GM12878 (cell line): ENCODE results near the gene TXNRD1. TPM values are rescaled to one million over a fixed set of nuclear protein-coding genes. Genes with fewer than 3 reads are reported as not detected.

Source experiments
- ATAC-seq: fragments of 200-7000 bp; cut with Tn5 transposase; 3 replicates; pipeline ENCODE4 v1.9.1; 2020; ENCODE audit warnings: mild to moderate bottlenecking, moderate library complexity
- BruUV-seq: library from RNA; stranded (reverse); fragments of 400-500 nt; replicated peaks from 2 replicates; lab custom pipeline; 2021; lab: Mats Ljungman, UMichigan
- CTCF ChIA-PET: fragments of 300-600 bp; sonication (Branson Sonifier 250); formaldehyde crosslinking; extraction: SDS; loops from one replicate; lab custom pipeline; 2021; ENCODE audit warnings: inconsistent platforms; lab: Yijun Ruan, JAX
- POLR2A ChIA-PET: fragments of 350-600 bp; formaldehyde crosslinking; extraction: SDS; loops from one replicate; lab custom pipeline; 2021; ENCODE audit warnings: inconsistent platforms; lab: Charles Lee
- RAD21 ChIA-PET: fragments of 300-600 bp; sonication (Branson Sonifier 250); formaldehyde crosslinking; loops from one replicate; lab custom pipeline; 2023; ENCODE audit warnings: antibody characterized with exemption; ENCODE audit not compliant: unreplicated experiment; lab: Charles Lee
- SMC1A ChIA-PET: fragments of 300-600 bp; sonication (Branson Sonifier 250); formaldehyde crosslinking; loops from one replicate; lab custom pipeline; 2023; ENCODE audit not compliant: unreplicated experiment, uncharacterized antibody; lab: Charles Lee
- DNase-seq: peaks from one replicate; pipeline ENCODE4 v3.0.0-alpha.2; 2011; ENCODE audit warnings: low read depth, low spot score
- FAIRE-seq: peaks from 3 replicates; lab custom pipeline; 2011; peaks lifted over from hg19 to GRCh38; lab: Jason Lieb, UNC
- H2AFZ ChIP-seq: 2 replicates; pipeline ENCODE4 v1.6.0; 2011; ENCODE audit warnings: low read depth, low read length, control low read depth; ENCODE audit not compliant: control insufficient read depth
- H3K27ac ChIP-seq: 2 replicates; pipeline ENCODE4 v1.5.1; 2011; ENCODE audit warnings: control low read depth; ENCODE audit not compliant: control insufficient read depth, insufficient read depth
- H3K27me3 ChIP-seq, 2 experiments: replicated peaks in 1 of 2; 2 replicates each; pipeline versions ENCODE4 v1.6.0 to v1.6.1; 2011; ENCODE audit warnings: low read length in 1 of 2; ENCODE audit not compliant: control insufficient read depth in 2 of 2, insufficient read depth in 2 of 2
- H3K36me3 ChIP-seq, 2 experiments: 2 replicates each; pipeline ENCODE4 v1.5.1; 2011; ENCODE audit warnings: low read length in 1 of 2; ENCODE audit not compliant: control insufficient read depth in 2 of 2, insufficient read depth in 2 of 2
- H3K4me1 ChIP-seq: 2 replicates; pipeline ENCODE4 v1.6.1; 2011; ENCODE audit warnings: mild to moderate bottlenecking, low read length, moderate library complexity, mixed read lengths; ENCODE audit not compliant: control insufficient read depth, insufficient read depth
- H3K4me2 ChIP-seq: 2 replicates; pipeline ENCODE4 v1.6.0; 2011; ENCODE audit warnings: control low read depth; ENCODE audit not compliant: control insufficient read depth, insufficient read depth
- H3K4me3 ChIP-seq: fragments of 200-600 bp; sonication (generic); 2 replicates; pipeline ENCODE4 v1.5.1; 2016
- H3K79me2 ChIP-seq: 2 replicates; pipeline ENCODE4 v1.6.0; 2011; ENCODE audit warnings: low read length; ENCODE audit not compliant: control insufficient read depth, insufficient read depth
- H3K9ac ChIP-seq: 2 replicates; pipeline ENCODE4 v1.8.0; 2011; ENCODE audit warnings: low read length, control low read depth, mixed read lengths; ENCODE audit not compliant: control insufficient read depth, insufficient read depth
- H3K9me3 ChIP-seq: replicated peaks from 3 replicates; pipeline ENCODE4 v1.5.1; 2011; ENCODE audit warnings: mild to moderate bottlenecking, low read length; ENCODE audit not compliant: control insufficient read depth, insufficient read depth
- H4K20me1 ChIP-seq: 2 replicates; pipeline ENCODE4 v1.6.0; 2011; ENCODE audit not compliant: control insufficient read depth, insufficient read depth
- ASH2L ChIP-seq: fragments of 300-600, 200-600 bp; sonication (generic); IDR thresholded peaks from 2 replicates; pipeline ENCODE4 v1.6.1; 2017; ENCODE audit warnings: low read depth, mild to moderate bottlenecking, borderline replicate concordance
- BRCA1 ChIP-seq: IDR thresholded peaks from 2 replicates; pipeline ENCODE4 v1.6.1; 2011; ENCODE audit warnings: low read depth, low read length, improper control_type of control experiment
- CREM ChIP-seq: IDR thresholded peaks from 2 replicates; pipeline ENCODE4 v1.6.1; 2014; ENCODE audit warnings: antibody characterized with exemption, low read depth
- GABPA ChIP-seq: IDR thresholded peaks from 2 replicates; pipeline ENCODE4 v1.6.1; 2014; ENCODE audit warnings: antibody characterized with exemption, low read depth, mild to moderate bottlenecking, inconsistent platforms
- GATAD2B ChIP-seq: fragments of 450-650 bp; conservative IDR thresholded peaks from 2 replicates; pipeline ENCODE4 v1.6.1; 2017; ENCODE audit warnings: low read depth, mild to moderate bottlenecking, moderate library complexity
- IKZF2 ChIP-seq, 2 experiments: fragments of 450-650 bp; IDR thresholded peaks; 2 replicates each; pipeline ENCODE4 v1.6.1; 2017; ENCODE audit warnings: mild to moderate bottlenecking in 2 of 2, moderate library complexity in 2 of 2
- LARP7 ChIP-seq: fragments of 450-650 bp; IDR thresholded peaks from 2 replicates; pipeline ENCODE4 v1.6.1; 2017; ENCODE audit warnings: mild to moderate bottlenecking
- MEF2A ChIP-seq: IDR thresholded peaks from 2 replicates; pipeline ENCODE4 v1.6.1; 2011; ENCODE audit warnings: low read depth, mild to moderate bottlenecking, low read length, moderate library complexity; ENCODE audit not compliant: insufficient read depth
- MTA2 ChIP-seq: fragments of 450-650 bp; IDR thresholded peaks from 2 replicates; pipeline ENCODE4 v1.6.1; 2016; ENCODE audit warnings: low read depth, mild to moderate bottlenecking, moderate library complexity
- MTA3 ChIP-seq: IDR thresholded peaks from 2 replicates; pipeline ENCODE4 v1.6.1; 2012; ENCODE audit warnings: low read length, inconsistent platforms, borderline replicate concordance
- NBN ChIP-seq: fragments of 450-650 bp; IDR thresholded peaks from 2 replicates; pipeline ENCODE4 v1.6.1; 2016
- NFYB ChIP-seq: IDR thresholded peaks from 2 replicates; pipeline ENCODE4 v1.6.1; 2011; ENCODE audit warnings: low read depth, mild to moderate bottlenecking, low read length, improper control_type of control experiment, moderate library complexity; ENCODE audit not compliant: insufficient read depth
- RELA ChIP-seq: fragments of 450-650 bp; IDR thresholded peaks from 2 replicates; pipeline ENCODE4 v1.8.0; 2014; ENCODE audit warnings: borderline replicate concordance; ENCODE audit not compliant: partially characterized antibody
- SMC3 ChIP-seq: IDR thresholded peaks from 2 replicates; pipeline ENCODE4 v1.6.1; 2011; ENCODE audit warnings: low read length, improper control_type of control experiment, borderline replicate concordance
- WGBS: methylation state at CpG from one replicate; pipeline ENCODE4 v1.1.6; 2016; ENCODE audit warnings: low lambda C conversion rate; ENCODE audit not compliant: insufficient replicate concordance, insufficient coverage; ENCODE audit errors: missing lambda C conversion rate; 5-methylcytosine and 5-hydroxymethylcytosine counted together
- in situ Hi-C: fragments of 300-500 bp; cut with MboI; formaldehyde crosslinking; loops from 9 replicates; pipeline ENCODE4 v1.14.3; 2018; ENCODE audit warnings: mixed read lengths
- intact Hi-C: fragments of 100-400 bp; cut with micrococcal nuclease; formaldehyde crosslinking; loops from one replicate; pipeline ENCODE4 v1.14.2; 2022; ENCODE audit not compliant: unreplicated experiment
- polyA plus RNA-seq, 11 experiments: library from polyadenylated mRNA; depleted of rRNA in 4 of 11; unstranded in 6 of 11; stranded (reverse) in 5 of 11; fragments of >200 nt; fragmentation: Nextera tagmentation in 4 of 11; fragmentation: Illumina TruSeq in 1 of 11; extraction: Ambion mirVana in 4 of 11; extraction: Trizol in 1 of 11; gene quantifications; 1 replicate in 1 of 11; 2 replicates in 10 of 11; pipeline versions ENCODE4 v1.2.1 to v1.2.3, GENCODE V29; 2011 to 2016; ENCODE audit warnings: inconsistent platforms in 2 of 11, missing spikeins in 2 of 11, low read depth in 1 of 11
- total RNA-seq, 4 experiments: library from RNA; depleted of rRNA in 3 of 4; stranded (reverse); fragments of >200 nt in 3 of 4; fragmentation: Illumina TruSeq in 1 of 4; extraction: Trizol in 1 of 4; gene quantifications; 2 replicates each; pipeline versions ENCODE4 v1.2.1 to v1.2.3, GENCODE V29; 2013 to 2021
- TF ChIP-seq, protein P1 (sequence below): fragments of 450-650 bp; formaldehyde crosslinking; IDR thresholded peaks from 2 replicates; pipeline ENCODE4 v1.4.0; 2022; ENCODE audit warnings: mild to moderate bottlenecking, moderate library complexity
- TF ChIP-seq, protein P2 (sequence below): fragments of 450-650 bp; IDR thresholded peaks from 2 replicates; pipeline ENCODE4 v1.6.1; 2017; ENCODE audit warnings: mild to moderate bottlenecking

Gene TXNRD1
- total and polyA plus RNA-seq, 10 of the 15 experiments (the other 5 are each of a cell fraction or from before 2014, with no cell fraction given), result 52.6 to 84.6 (median 67.8) TPM

DNA sequence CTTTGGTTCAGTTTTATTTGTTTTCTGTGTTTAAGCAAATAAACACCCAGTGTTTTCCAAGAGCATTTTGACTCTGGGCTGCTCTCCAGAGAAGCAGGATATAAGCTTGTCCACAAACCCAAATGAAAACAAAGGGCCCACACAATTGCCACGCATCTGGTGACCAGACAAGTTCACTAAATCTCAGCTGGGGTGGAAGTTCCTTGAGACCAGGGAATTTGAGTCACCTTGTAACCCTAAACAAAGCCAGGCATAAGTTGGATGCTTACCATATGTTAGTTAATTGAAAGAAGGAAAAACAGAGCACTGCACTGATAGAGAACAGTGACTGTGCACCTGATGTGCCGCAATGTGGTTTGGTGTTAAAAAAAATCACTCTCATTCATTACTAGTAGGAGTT lies 1.6 kb upstream of the TXNRD1 start:
- Histone ChIP-seq H3K79me2 (no peaks in the 10 kb centered on the region), H3K4me3 (no peak overlapping the region), H3K27ac (no peak overlapping the region), H3K9ac (no peak overlapping the region), H3K27me3 (no peaks in the 10 kb centered on the region), H3K9me3 (no peaks in the 10 kb centered on the region), H3K4me1 (no peaks in the 10 kb centered on the region), H3K36me3 (no peaks in the 10 kb centered on the region), H4K20me1 (no peaks in the 10 kb centered on the region), H2AFZ (no peak overlapping the region), H3K4me2 (no peak overlapping the region)
- ChIA-PET POLR2A (interaction anchor here (0.7 kb wide), 1 partner anchor 165 kb away, joined by 6 read pairs; no protein-coding TSS in a partner anchor), SMC1A (no interaction called here), RAD21 (interaction anchor here (1.0 kb wide), 1 partner anchor 10 kb away, joined by 4 read pairs; no protein-coding TSS in a partner anchor), CTCF (interaction anchor here (0.8 to 0.9 kb wide), 2 partner anchors 156 to 330 kb away, joined by 3 to 4 read pairs; no protein-coding TSS in a partner anchor)
- TF ChIP-seq CREM (no peak), GABPA (no peak), MTA3 (no peak), LARP7 (no peak), MEF2A (no peak), GATAD2B (no peak), NFYB (no peak), IKZF2 (IDR thresholded peaks at IDR 0.05) (no peak), SMC3 (no peak), BRCA1 (no peak), MTA2 (no peak), ASH2L (no peak), RELA (no peak), NBN (no peak)
- TF ChIP-seq, protein P1, sequence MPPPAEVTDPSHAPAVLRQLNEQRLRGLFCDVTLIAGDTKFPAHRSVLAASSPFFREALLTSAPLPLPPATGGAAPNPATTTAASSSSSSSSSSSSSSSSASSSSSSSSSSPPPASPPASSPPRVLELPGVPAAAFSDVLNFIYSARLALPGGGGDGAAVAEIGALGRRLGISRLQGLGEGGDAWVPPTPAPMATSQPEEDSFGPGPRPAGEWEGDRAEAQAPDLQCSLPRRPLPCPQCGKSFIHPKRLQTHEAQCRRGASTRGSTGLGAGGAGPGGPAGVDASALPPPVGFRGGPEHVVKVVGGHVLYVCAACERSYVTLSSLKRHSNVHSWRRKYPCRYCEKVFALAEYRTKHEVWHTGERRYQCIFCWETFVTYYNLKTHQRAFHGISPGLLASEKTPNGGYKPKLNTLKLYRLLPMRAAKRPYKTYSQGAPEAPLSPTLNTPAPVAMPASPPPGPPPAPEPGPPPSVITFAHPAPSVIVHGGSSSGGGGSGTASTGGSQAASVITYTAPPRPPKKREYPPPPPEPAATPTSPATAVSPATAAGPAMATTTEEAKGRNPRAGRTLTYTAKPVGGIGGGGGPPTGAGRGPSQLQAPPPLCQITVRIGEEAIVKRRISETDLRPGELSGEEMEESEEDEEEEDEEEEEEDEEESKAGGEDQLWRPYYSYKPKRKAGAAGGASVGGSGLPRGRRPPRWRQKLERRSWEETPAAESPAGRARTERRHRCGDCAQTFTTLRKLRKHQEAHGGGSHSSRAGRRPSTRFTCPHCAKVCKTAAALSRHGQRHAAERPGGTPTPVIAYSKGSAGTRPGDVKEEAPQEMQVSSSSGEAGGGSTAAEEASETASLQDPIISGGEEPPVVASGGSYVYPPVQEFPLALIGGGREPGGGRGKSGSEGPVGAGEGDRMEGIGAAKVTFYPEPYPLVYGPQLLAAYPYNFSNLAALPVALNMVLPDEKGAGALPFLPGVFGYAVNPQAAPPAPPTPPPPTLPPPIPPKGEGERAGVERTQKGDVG (CRISPR knock-in tag), result no peak
- TF ChIP-seq, protein P2, sequence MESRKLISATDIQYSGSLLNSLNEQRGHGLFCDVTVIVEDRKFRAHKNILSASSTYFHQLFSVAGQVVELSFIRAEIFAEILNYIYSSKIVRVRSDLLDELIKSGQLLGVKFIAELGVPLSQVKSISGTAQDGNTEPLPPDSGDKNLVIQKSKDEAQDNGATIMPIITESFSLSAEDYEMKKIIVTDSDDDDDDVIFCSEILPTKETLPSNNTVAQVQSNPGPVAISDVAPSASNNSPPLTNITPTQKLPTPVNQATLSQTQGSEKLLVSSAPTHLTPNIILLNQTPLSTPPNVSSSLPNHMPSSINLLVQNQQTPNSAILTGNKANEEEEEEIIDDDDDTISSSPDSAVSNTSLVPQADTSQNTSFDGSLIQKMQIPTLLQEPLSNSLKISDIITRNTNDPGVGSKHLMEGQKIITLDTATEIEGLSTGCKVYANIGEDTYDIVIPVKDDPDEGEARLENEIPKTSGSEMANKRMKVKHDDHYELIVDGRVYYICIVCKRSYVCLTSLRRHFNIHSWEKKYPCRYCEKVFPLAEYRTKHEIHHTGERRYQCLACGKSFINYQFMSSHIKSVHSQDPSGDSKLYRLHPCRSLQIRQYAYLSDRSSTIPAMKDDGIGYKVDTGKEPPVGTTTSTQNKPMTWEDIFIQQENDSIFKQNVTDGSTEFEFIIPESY, result no peak
- no TSS peak for BruUV-seq
- FAIRE-seq, result no peak
- WGBS, result 67% methylated on average over 2 of the region's 2 CpGs
- no peak for ATAC-seq
- DNase-seq, result no peak
- in situ Hi-C loops, result no loop called here
- intact Hi-C loops, result loop anchor here (2.0 kb wide), 1 partner anchor 81 kb away; no protein-coding TSS in a partner anchor
